GM10248 (cell line): ENCODE data around the gene IRX4.

Experiments
- CTCF ChIA-PET: fragments of 300-600 bp; sonication (Branson Sonifier 250); formaldehyde crosslinking; extraction: SDS; loops from one replicate; lab custom pipeline; 2021; ENCODE audit warnings: antibody characterized with exemption; lab: Yijun Ruan, JAX
- POLR2A ChIA-PET: fragments of 350-650 bp; sonication (Branson Sonifier 250); formaldehyde crosslinking; extraction: SDS; loops from one replicate; lab custom pipeline; 2020; ENCODE audit warnings: antibody characterized with exemption; lab: Yijun Ruan, JAX
- DNase-seq: peaks from one replicate; pipeline ENCODE4 v3.0.0; 2012; ENCODE audit errors: extremely low spot score
- TF ChIP-seq, protein P1 (sequence below): IDR thresholded peaks from 2 replicates; pipeline ENCODE4 v1.5.1; 2012; ENCODE audit warnings: mild to moderate bottlenecking, low read depth; ENCODE audit errors: extremely low read depth, missing control alignments, control extremely low read depth

Gene IRX4

DNA sequence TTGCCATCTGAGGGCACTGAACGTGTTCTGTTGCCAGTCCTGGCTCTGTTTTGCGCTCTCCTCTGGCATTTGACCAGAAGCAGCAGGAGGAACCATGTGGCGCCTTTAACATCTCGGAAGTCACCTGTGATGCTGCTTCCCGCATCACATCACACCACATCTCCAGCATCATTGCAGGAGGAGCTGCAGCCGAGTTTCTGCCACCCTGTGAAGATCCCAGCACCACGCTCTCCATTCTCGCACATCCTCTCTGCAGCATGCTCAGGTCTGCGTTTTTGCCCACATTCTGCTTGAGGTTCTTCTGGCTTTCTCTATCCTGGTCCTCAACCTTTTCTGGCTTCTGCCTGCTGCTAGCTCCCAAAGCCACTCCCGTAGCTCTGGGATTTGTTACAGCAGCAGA lies 11.0 kb upstream of the IRX4 start:
- TF ChIP-seq, protein P1, sequence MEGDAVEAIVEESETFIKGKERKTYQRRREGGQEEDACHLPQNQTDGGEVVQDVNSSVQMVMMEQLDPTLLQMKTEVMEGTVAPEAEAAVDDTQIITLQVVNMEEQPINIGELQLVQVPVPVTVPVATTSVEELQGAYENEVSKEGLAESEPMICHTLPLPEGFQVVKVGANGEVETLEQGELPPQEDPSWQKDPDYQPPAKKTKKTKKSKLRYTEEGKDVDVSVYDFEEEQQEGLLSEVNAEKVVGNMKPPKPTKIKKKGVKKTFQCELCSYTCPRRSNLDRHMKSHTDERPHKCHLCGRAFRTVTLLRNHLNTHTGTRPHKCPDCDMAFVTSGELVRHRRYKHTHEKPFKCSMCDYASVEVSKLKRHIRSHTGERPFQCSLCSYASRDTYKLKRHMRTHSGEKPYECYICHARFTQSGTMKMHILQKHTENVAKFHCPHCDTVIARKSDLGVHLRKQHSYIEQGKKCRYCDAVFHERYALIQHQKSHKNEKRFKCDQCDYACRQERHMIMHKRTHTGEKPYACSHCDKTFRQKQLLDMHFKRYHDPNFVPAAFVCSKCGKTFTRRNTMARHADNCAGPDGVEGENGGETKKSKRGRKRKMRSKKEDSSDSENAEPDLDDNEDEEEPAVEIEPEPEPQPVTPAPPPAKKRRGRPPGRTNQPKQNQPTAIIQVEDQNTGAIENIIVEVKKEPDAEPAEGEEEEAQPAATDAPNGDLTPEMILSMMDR: no peak
- ChIA-PET POLR2A (no interaction called here), CTCF (no interaction called here)
- no peak for DNase-seq

DNA sequence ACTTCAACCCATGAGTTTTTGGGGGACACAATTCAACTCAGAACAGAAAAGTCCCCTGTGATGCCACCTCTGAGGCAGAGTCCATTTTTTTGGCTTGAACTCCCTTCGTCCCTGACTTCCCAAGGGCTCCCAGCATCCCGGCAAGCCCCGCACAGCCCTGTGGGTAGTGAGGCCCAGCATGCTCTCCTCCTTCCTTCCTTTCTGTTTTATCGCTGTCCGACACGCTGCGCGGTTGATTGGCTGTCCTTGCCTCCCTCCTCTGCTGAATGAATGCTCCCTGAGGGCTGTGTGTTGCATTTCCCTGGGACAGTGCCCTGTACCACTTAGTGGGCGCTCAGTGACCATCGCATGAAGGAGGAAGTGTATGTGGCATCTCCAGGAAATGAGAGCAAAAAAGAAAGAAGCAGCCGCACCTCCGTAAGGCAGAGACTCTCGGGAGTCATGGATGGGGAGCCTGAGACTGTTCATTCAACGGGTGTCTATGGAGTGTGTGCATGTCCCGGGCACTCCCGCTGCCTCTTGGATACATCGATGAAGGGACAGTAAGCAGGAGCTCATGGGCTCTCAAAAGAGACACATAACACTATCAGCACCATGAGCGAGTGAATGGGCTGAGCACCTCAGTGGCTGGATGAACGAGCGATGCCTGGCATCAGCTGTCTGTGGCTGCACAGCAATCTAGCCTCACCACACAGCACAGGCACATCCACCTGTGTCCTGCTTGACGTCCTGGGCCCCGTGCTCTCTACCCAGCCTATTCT lies 10.1 kb upstream of the IRX4 start:
- POLR2A ChIA-PET: no interaction called here
- CTCF ChIA-PET: no interaction called here
- TF ChIP-seq, protein P1: no peak
- no peak for DNase-seq

DNA sequence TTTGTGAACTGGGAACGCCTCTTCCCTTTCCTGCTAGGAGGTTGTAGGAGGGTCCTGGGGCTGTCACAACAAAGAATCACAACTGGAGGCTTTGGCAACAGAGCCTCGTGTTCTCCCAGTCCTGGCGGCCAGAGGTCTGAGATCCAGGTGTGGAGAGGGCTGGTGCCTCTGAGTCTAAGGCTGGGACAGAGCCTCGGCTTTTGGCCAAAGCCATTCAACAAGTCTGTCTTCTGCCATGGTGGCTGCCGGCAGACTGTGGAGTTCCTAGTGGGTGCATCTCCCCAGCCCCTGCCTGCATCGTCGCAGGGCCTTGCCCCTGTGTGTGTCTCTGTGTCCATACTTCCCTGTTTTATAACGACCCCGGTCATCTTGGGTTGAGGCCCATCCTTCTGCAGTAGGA lies 9.5 kb upstream of the IRX4 start:
- POLR2A ChIA-PET: no interaction called here
- CTCF ChIA-PET: no interaction called here
- TF ChIP-seq, protein P1: no peak
- DNase-seq: no peak

DNA sequence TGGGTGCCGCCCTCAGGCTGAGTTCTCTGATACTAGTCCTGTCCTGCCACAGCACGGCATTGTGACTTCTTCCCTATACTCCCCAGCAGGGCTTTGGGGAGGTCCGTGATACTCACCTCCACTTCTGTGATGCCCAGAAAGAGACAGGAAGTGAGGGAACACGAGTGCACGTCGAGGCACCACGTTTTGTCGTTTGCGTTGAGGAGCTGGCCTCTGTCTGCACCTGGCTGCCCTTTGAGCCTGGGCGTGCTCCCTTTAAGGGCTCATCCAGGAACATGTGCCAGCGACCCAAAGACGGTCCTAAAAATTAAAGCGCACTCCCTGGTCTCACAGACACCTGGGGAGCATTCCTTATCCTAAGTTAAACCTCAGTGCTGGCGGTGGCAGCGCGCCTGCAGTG lies 8.7 kb upstream of the IRX4 start:
- POLR2A ChIA-PET: no interaction called here
- DNase-seq: no peak
- TF ChIP-seq, protein P1: no peak
- CTCF ChIA-PET: no interaction called here

DNA sequence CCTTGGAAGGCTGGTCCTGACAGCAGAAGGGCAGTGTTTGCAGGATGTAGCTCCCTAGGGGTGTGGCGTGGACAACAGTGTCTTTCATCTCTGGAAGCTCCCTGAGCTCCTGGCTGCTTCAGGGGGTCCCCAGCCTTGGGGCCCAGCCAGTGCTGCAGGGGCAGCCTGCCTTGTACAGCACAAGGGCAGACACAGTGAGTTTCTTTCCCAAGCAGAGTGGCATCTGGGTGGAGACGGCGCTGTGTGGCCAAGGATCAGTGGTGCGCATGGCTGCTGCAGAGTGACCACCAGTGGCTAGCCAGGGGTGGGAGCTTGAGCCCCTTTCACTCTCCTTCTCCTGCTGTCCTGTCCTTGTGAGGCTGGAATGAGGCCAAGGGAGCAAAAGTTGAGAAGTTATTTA lies 7.6 kb upstream of the IRX4 start:
- ChIA-PET POLR2A (no interaction called here), CTCF (no interaction called here)
- TF ChIP-seq, protein P1: no peak
- no peak for DNase-seq

DNA sequence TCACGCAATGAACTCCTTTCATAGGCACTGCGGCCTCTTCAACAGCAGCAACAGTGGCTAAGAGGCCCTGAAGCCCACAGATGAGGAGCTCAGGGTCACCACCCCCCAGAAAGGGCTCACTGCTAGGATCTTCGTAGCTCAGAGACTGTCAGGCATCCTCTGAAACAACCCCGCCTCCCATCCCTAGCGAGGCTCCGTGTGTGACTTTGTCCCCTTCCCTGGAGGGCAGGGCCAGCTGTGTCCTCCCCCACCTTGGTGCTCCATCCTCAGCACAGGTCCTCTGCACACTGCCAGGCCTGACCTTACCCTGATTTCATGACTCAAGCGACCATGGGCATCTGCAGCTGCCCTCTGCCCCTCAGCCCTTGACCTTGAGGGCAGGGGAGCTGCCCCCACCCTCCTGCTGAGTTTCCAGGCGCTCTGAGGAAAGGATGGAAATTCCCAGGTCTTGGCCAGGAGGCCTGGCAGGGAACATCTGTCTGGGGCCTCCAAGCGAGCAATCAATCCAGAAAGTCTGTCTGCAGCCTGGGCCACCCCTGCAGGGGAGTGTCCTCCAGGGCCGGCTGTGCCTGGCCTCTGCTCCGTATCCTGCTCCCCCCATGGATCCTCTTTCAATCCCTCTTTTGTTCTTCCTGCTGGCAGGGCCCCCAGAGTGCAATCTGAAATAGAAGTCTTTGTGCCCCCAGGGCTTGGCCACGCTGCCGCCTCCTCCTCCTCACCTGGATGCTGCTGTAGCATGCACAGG lies 6.8 kb upstream of the IRX4 start:
- TF ChIP-seq, protein P1: no peak
- ChIA-PET CTCF (no interaction called here), POLR2A (no interaction called here)
- DNase-seq: no peak
